K562 (cell line): ENCODE data around the gene TCTN3. TPM values are rescaled to one million over a fixed set of nuclear protein-coding genes. Genes with fewer than 3 reads are reported as not detected.

Experiments
- MGA ChIP-seq: fragments of 450-650 bp; IDR thresholded peaks from 2 replicates; pipeline ENCODE4 v1.6.1; 2016; ENCODE audit warnings: mild to moderate bottlenecking, moderate library complexity
- VEZF1 ChIP-seq: fragments of 200-800 bp; sonication (Bioruptor generic); IDR thresholded peaks from 2 replicates; pipeline ENCODE4 v1.6.1; 2017; ENCODE audit warnings: missing genetic modification characterization, missing compliant biosample characterization
- XRCC3 ChIP-seq: fragments of 450-650 bp; IDR thresholded peaks from 2 replicates; pipeline ENCODE4 v1.6.1; 2017; ENCODE audit warnings: mild to moderate bottlenecking, moderate library complexity
- polyA plus RNA-seq, 8 experiments: library from polyadenylated mRNA; depleted of rRNA in 4 of 8; stranded (reverse) in 5 of 8; unstranded in 3 of 8; fragments of >200 nt; fragmentation: Nextera tagmentation in 2 of 8; fragmentation: Illumina TruSeq in 1 of 8; extraction: Ambion mirVana in 2 of 8; extraction: Trizol in 1 of 8; gene quantifications; 2 replicates each; pipeline versions ENCODE4 v1.2.1 to v1.2.3, GENCODE V29; 2011 to 2014; ENCODE audit warnings: inconsistent platforms in 1 of 8, missing spikeins in 1 of 8
- total RNA-seq, 7 experiments: library from RNA; depleted of rRNA in 6 of 7; stranded (reverse); fragments of >200 nt in 6 of 7; fragmentation: Illumina TruSeq in 2 of 7; extraction: Trizol in 2 of 7; gene quantifications; 2 replicates each; pipeline versions ENCODE4 v1.2.1 to v1.2.3, GENCODE V29; 2011 to 2021; ENCODE audit warnings: low replicate concordance in 1 of 7
- TF ChIP-seq, protein P1 (sequence below), 2 experiments: fragments of 450-650 bp; formaldehyde crosslinking in 1 of 2; IDR thresholded peaks; 2 replicates each; pipeline versions ENCODE4 v1.4.0 to v1.6.1; 2014 to 2020; ENCODE audit warnings: mild to moderate bottlenecking in 2 of 2, borderline replicate concordance in 1 of 2, low read depth in 1 of 2

Gene TCTN3
- total and polyA plus RNA-seq, 9 of the 15 experiments (the other 6 are each of a cell fraction or from before 2014, with no cell fraction given): 10.4 to 25.8 (median 16.3) TPM

DNA sequence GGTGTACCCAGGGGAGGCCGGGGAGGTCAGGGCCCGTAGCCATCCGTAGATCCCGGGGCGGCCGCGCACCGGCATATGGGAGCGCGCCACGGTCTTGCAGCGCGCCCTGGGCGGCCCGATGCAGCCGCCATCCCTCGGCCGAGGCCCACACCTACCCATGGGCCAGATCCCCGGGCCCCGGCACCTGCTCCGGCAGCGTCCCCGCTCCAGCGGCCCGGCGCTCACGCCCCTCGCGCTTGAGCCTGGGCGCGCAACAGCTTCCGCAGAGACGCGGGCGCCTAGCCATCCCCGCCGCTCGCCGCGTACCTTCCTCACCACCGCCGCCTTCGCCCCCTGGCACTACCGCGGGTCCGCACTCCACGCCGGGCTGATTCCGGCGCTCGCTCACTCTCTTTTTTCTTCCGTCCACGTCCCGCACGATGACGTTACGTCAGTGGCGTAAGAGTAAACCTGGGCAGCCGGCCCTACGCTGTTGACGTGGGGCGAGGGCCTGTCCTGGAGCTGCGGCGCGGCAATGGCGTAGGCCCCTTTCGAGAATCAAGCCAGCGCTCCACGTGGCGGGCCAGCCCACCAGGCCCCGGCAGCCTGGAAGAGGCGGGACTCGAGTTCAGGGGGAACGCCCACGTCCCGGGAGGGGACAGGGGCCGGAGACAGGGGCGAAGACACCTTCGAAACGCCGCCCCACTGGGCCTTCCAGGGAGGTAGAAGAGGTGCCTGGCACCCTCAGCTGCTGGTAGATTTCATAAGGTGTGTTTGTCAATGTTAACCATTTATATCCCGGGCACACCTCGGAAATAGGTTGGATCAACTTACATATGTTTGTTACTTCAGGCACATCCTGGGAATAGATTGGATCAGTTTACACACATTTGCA, 37.2 kb downstream of the TCTN3 start, which contains the start of gene ALDH18A1 (continued):
- no peak; the same call in none of the 2 replicates for TF ChIP-seq MGA
- TF ChIP-seq VEZF1 (CRISPR knock-in tag): no peak; the same call in 1 of the 2 replicates
- TF ChIP-seq, protein P1, sequence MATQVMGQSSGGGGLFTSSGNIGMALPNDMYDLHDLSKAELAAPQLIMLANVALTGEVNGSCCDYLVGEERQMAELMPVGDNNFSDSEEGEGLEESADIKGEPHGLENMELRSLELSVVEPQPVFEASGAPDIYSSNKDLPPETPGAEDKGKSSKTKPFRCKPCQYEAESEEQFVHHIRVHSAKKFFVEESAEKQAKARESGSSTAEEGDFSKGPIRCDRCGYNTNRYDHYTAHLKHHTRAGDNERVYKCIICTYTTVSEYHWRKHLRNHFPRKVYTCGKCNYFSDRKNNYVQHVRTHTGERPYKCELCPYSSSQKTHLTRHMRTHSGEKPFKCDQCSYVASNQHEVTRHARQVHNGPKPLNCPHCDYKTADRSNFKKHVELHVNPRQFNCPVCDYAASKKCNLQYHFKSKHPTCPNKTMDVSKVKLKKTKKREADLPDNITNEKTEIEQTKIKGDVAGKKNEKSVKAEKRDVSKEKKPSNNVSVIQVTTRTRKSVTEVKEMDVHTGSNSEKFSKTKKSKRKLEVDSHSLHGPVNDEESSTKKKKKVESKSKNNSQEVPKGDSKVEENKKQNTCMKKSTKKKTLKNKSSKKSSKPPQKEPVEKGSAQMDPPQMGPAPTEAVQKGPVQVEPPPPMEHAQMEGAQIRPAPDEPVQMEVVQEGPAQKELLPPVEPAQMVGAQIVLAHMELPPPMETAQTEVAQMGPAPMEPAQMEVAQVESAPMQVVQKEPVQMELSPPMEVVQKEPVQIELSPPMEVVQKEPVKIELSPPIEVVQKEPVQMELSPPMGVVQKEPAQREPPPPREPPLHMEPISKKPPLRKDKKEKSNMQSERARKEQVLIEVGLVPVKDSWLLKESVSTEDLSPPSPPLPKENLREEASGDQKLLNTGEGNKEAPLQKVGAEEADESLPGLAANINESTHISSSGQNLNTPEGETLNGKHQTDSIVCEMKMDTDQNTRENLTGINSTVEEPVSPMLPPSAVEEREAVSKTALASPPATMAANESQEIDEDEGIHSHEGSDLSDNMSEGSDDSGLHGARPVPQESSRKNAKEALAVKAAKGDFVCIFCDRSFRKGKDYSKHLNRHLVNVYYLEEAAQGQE (IDR thresholded peaks at IDR 0.05; ENCODE audit: borderline replicate concordance): no peak
- TF ChIP-seq, protein P1 (CRISPR knock-in tag; IDR thresholded peaks at IDR 0.05; ENCODE audit: low read depth): no peak
- no peak for TF ChIP-seq XRCC3
